OCI-LY7 (cell line): ENCODE results near the gene SSX4B. TPM values are rescaled to one million over a fixed set of nuclear protein-coding genes. Genes with fewer than 3 reads are reported as not detected.

ENCODE experiments used
- BruUV-seq: library from RNA; stranded (reverse); fragments of 400-500 nt; replicated peaks from 2 replicates; lab custom pipeline; 2021; lab: Mats Ljungman, UMichigan
- CTCF ChIA-PET: fragments of 300-600 bp; sonication (Branson Sonifier 250); formaldehyde crosslinking; loops from one replicate; lab custom pipeline; 2022; ENCODE audit warnings: antibody characterized with exemption; ENCODE audit not compliant: unreplicated experiment; lab: Charles Lee
- POLR2A ChIA-PET: fragments of 300-600 bp; sonication (Branson Sonifier 250); formaldehyde crosslinking; loops from one replicate; lab custom pipeline; 2022; ENCODE audit warnings: antibody characterized with exemption; lab: Charles Lee
- DNase-seq: peaks from one replicate; pipeline ENCODE4 v3.0.0-alpha.2; 2015; ENCODE audit warnings: low spot score
- H2AFZ ChIP-seq: fragments of 200-600 bp; sonication (generic), shearing (Covaris generic); 2 replicates; pipeline ENCODE4 v1.6.1; 2014; ENCODE audit warnings: mild to moderate bottlenecking, antibody characterized with exemption, low read length, moderate library complexity
- H3K27ac ChIP-seq: fragments of 200-600 bp; sonication (generic); 2 replicates; pipeline ENCODE4 v1.5.1; 2014; ENCODE audit warnings: mixed run types, low read depth, mild to moderate bottlenecking, moderate library complexity, low read length, inconsistent platforms; ENCODE audit not compliant: poor library complexity, severe bottlenecking
- H3K36me3 ChIP-seq: fragments of 200-600 bp; sonication (generic); 2 replicates; pipeline ENCODE4 v1.6.1; 2014; ENCODE audit warnings: mild to moderate bottlenecking, antibody characterized with exemption, low read length, moderate library complexity, mixed read lengths; ENCODE audit not compliant: insufficient read depth
- H3K4me1 ChIP-seq: fragments of 200-600 bp; sonication (generic); 2 replicates; pipeline ENCODE4 v1.5.1; 2014; ENCODE audit warnings: mild to moderate bottlenecking, low read length; ENCODE audit not compliant: insufficient read depth, poor library complexity, severe bottlenecking
- H3K4me2 ChIP-seq: fragments of 200-600 bp; sonication (generic); 2 replicates; pipeline ENCODE4 v1.6.1; 2014; ENCODE audit warnings: mild to moderate bottlenecking, low read length
- H3K4me3 ChIP-seq: fragments of 200-600 bp; sonication (generic); 2 replicates; pipeline ENCODE4 v1.5.1; 2014; ENCODE audit warnings: mild to moderate bottlenecking, low read depth, low read length; ENCODE audit not compliant: poor library complexity, severe bottlenecking
- H3K79me2 ChIP-seq: fragments of 200-600 bp; sonication (generic); 2 replicates; pipeline ENCODE4 v1.6.1; 2016; ENCODE audit warnings: low read depth, mild to moderate bottlenecking, low read length, moderate library complexity, mixed read lengths; ENCODE audit not compliant: insufficient read depth
- H3K9me2 ChIP-seq: fragments of 200-600 bp; sonication (generic); 2 replicates; pipeline ENCODE4 v1.6.1; 2016; ENCODE audit warnings: mild to moderate bottlenecking, low read length, mixed read lengths; ENCODE audit not compliant: insufficient read depth
- H3K9me3 ChIP-seq: fragments of 200-600 bp; sonication (generic); 2 replicates; pipeline ENCODE4 v1.6.1; 2014; ENCODE audit warnings: mild to moderate bottlenecking, mixed run types, low read length, mixed read lengths
- H4K20me1 ChIP-seq: fragments of 200-600 bp; sonication (generic); 2 replicates; pipeline ENCODE4 v1.6.1; 2014; ENCODE audit warnings: mild to moderate bottlenecking, antibody characterized with exemption, low read length, moderate library complexity, mixed read lengths; ENCODE audit not compliant: insufficient read depth
- CTCF ChIP-seq: fragments of 200-600 bp; sonication (generic); conservative IDR thresholded peaks from 2 replicates; pipeline ENCODE4 v1.5.1; 2014; ENCODE audit warnings: mild to moderate bottlenecking, antibody characterized with exemption, low read length, moderate library complexity, mixed read lengths
- EZH2phosphoT487 ChIP-seq: fragments of 200-600 bp; sonication (generic); IDR thresholded peaks from 2 replicates; pipeline ENCODE4 v1.6.1; 2018; ENCODE audit warnings: low read depth, borderline replicate concordance, mild to moderate bottlenecking, mixed run types, antibody characterized with exemption, low read length, moderate library complexity, mixed read lengths
- intact Hi-C: fragments of 100-400 bp; cut with micrococcal nuclease; formaldehyde crosslinking; loops from one replicate; pipeline ENCODE4 v1.10.0; 2022; ENCODE audit not compliant: unreplicated experiment
- total RNA-seq, 2 experiments: library from RNA; depleted of rRNA in 1 of 2; stranded (reverse); fragments of >200 nt in 1 of 2; shearing (Covaris generic) in 1 of 2; gene quantifications; 2 replicates each; pipeline ENCODE4 v1.2.3, GENCODE V29; 2014 to 2022

Gene SSX4B
- total RNA-seq, 2 experiments from 2014 or later: not detected

GRCh38 chrX:48459483-48459882 is 47.7 kb upstream of the SSX4B start:
- H2AFZ ChIP-seq: no peak overlapping the region
- no TSS peak for BruUV-seq
- ChIA-PET POLR2A (no interaction called here), CTCF (no interaction called here)
- H4K20me1 ChIP-seq: no peaks in the 10 kb centered on the region
- no peaks in the 10 kb centered on the region for H3K9me2 ChIP-seq
- H3K79me2 ChIP-seq: no peaks in the 10 kb centered on the region
- DNase-seq: no peak
- TF ChIP-seq EZH2phosphoT487 (no peak), CTCF (no peak)
- no peak overlapping the region for H3K27ac ChIP-seq
- no peak overlapping the region for H3K4me3 ChIP-seq
- peaks cover 47% of the 10 kb centered on the region for H3K36me3 ChIP-seq
- H3K9me3 ChIP-seq: no peaks in the 10 kb centered on the region
- no peak overlapping the region for H3K4me2 ChIP-seq
- intact Hi-C loops: no loop called here
- no peaks in the 10 kb centered on the region for H3K4me1 ChIP-seq

DNA sequence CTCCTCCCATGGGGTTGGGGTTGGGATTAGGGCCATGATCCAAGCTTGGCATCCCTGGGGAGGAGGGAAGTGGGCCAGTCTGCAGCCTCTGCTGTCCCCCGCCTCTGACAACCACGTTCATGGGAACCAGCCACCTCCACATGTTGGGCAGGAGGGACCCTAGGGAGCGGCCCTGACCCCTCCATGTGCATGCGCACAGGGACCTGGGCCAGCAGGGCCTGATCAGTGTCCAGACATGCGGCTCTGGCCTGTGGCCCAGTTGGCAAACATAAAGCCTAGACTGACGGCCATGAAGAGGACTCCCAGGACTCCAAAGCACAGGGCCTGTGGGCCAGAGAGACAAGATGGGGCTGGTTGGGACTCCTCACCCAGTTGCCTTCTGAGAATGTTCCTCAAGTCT is 47.0 kb upstream of the SSX4B start:
- Histone ChIP-seq H3K4me2 (no peak overlapping the region), H3K27ac (no peak overlapping the region), H3K9me2 (no peaks in the 10 kb centered on the region), H3K79me2 (no peaks in the 10 kb centered on the region), H3K4me3 (no peak overlapping the region), H3K9me3 (no peaks in the 10 kb centered on the region), H3K4me1 (no peaks in the 10 kb centered on the region), H4K20me1 (no peaks in the 10 kb centered on the region), H2AFZ (no peak overlapping the region), H3K36me3 (peaks cover 41% of the 10 kb centered on the region)
- ChIA-PET CTCF (no interaction called here), POLR2A (interaction anchor here (0.6 kb wide), 1 partner anchor 370 kb away, joined by 3 read pairs; no protein-coding TSS in a partner anchor)
- BruUV-seq: no TSS peak
- TF ChIP-seq EZH2phosphoT487: no peak
- no peak for TF ChIP-seq CTCF
- no peak for DNase-seq
- intact Hi-C loops: no loop called here

DNA sequence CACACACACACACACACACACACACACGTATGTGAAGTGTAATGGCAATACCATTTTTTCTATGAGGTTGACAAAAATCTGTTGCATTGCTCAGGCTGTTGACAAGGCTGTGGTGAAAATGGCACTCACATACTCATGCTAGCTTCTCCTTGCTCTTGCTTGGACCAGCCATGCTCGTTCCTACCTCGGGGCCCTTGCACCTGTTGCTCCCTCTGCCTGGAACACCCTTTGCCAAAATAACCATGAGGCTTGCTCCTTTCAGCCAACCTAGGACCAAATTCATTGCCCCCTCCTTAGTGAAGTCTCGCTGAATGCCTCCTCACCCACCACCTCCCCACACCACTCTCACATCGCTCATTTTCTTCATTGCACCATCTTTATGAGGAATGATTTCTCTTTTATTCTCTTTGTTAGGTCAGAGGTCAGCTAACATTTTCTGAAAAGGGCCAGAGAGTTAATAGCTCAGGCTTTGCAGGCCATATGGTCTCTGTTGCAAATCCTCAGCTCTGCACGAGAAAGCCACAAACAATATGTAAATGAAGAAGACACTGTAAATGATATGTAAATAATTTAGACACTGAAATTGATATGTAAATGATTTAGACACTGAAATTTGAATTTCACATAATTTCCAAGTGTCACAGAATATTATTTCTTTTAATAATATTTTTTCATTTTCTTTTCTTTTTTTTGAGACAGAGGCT is 45.0 kb upstream of the SSX4B start:
- no peak for TF ChIP-seq EZH2phosphoT487
- TF ChIP-seq CTCF: no peak
- CTCF ChIA-PET: no interaction called here
- no peak for DNase-seq
- Histone ChIP-seq H4K20me1 (no peaks in the 10 kb centered on the region), H3K4me1 (no peaks in the 10 kb centered on the region), H3K4me2 (no peak overlapping the region), H3K27ac (no peak overlapping the region), H3K36me3 (peaks cover 30% of the 10 kb centered on the region), H3K79me2 (no peaks in the 10 kb centered on the region), H3K9me3 (no peaks in the 10 kb centered on the region), H3K9me2 (no peaks in the 10 kb centered on the region), H3K4me3 (no peak overlapping the region), H2AFZ (no peak overlapping the region)
- intact Hi-C loops: no loop called here
- POLR2A ChIA-PET: no interaction called here
- no TSS peak for BruUV-seq
